Posterior vena cava (tissue), 2 donors: ENCODE results near the gene LRRC34. TPM values are rescaled to one million over a fixed set of nuclear protein-coding genes. Genes with fewer than 3 reads are reported as not detected.

Experiments used
- DNase-seq: peaks from one replicate; pipeline ENCODE4 v3.0.0-alpha.2; 2020; ENCODE audit warnings: low spot score
- intact Hi-C, 2 donors: fragments of 100-400 bp; cut with DNase I; formaldehyde crosslinking; loops; one replicate each; pipeline versions ENCODE4 v1.14.1 to v1.14.2; 2022 to 2023
- long read RNA-seq, 2 donors: library from polyadenylated mRNA; unstranded; transcript quantifications; one replicate each; pipeline ENCODE4 v2.0.0, GENCODE V29; 2020 to 2021
- total RNA-seq, 2 donors: library from RNA; stranded (reverse); fragmentation: NEBNext Ultra II Directional; extraction: Animal tissue kit (Norgen Biotek cat#: 25700); gene quantifications; one replicate each; pipeline ENCODE4 v1.2.1, GENCODE V29; 2021
- donor health status: DM: yes; HTN: yes; CAD: no.
- donor health status: DM: yes; HTN: yes; CAD: no.

Gene LRRC34
- 1 to 10 TPM; 1.9 to 4.8 TPM for total RNA-seq
- long read RNA-seq, donor 1: 0 reads
- long read RNA-seq, donor 2, partial matches to known transcripts: 0 of 3 reads
- long read RNA-seq, donor 2, other reads (novel, unspliced or antisense): 0 of 3 reads

- DNase-seq: peak; percentile 92
- intact Hi-C loops: no loop called here
These were observed at the start of gene LRRC34, which contains the start of gene LRRIQ4 for GRCh38 chr3:169812332-169813235. LRRC34 (minus strand) TSS chr3:169812904; CDS start chr3:169812548, 356 bp downstream. LRRIQ4 (plus strand) TSS chr3:169812870; CDS start chr3:169821922, 9,052 bp downstream.

DNA sequence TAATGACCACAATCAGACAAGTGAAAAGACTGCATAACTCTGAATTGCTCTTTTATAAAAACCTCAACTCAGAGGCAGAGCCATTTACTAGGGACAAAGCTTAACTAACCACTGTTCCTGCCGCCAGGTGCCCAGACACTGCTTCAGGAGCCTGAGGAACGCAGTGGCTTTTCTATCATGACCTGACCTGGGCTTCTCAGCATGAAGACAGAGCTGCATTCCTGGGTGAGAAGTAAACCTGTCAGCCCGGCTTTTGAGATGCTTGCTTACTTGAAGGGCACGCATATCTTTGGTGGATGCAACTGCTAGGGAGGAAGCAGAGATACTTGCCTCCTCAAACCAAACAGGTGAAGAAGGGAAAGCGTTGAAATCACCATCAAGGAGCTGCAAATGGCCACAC is 49.2 kb upstream of the LRRC34 start:
- intact Hi-C loops: no loop called here
- DNase-seq: no peak

DNA sequence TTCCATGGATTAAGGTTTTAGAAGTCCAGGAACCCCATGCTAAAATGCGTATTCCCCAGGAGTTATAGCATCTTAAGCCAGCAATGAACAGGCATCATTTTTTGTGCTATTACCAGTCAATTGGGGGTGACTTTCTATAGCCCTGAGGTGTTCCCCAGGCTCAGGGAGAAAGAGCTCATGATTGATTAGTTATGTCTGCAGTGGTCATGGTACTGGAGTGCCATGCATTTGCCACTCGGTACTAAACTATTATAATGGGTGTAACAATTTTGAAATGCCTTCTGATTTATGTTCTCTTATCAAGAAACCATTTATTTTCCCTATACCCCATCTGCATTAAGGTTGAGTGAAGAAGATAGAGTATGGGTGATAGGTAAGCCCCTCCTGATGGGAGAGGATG is 45.1 kb upstream of the LRRC34 start:
- DNase-seq: no peak
- intact Hi-C loops: loop anchor here in 1 of 2 donors (2.0 kb wide), 1 partner anchor 41 kb away; no protein-coding TSS in a partner anchor

GRCh38 chr3:169855514-169855913 is 42.8 kb upstream of the LRRC34 start:
- intact Hi-C loops: no loop called here
- DNase-seq: no peak

GRCh38 chr3:169850618-169851017 is 37.9 kb upstream of the LRRC34 start:
- no peak for DNase-seq
- intact Hi-C loops: no loop called here

- no peak for DNase-seq
- intact Hi-C loops: no loop called here
These were observed 36.0 kb upstream of the LRRC34 start for GRCh38 chr3:169848741-169849140.

DNA sequence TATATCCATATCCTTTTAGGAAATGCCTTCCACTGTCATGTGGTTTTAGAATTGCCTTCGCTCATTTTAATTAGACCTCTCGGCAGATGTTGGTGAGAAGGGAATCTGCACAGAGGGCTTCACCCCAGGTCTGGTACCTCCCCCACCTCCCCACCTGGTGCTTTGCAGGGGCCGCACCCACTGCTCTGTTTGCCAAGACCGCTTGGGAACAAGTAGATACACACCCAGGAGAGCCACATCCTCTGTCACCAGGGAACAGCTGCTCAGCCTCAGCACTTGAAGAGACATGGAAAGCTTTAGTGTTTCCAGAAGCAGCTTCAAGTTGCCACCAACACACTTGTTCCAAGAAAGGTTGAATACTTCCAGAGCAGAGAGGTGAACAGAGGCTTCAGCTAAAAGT is 35.2 kb upstream of the LRRC34 start:
- intact Hi-C loops: no loop called here
- no peak for DNase-seq

GRCh38 chr3:169846458-169847193 is 33.9 kb upstream of the LRRC34 start:
- no peak for DNase-seq
- intact Hi-C loops: no loop called here

GRCh38 chr3:169842960-169843359 is 30.3 kb upstream of the LRRC34 start:
- no peak for DNase-seq
- intact Hi-C loops: no loop called here

- no peak for DNase-seq
- intact Hi-C loops: no loop called here
These were observed 28.5 kb upstream of the LRRC34 start for GRCh38 chr3:169841171-169841570.

- no peak for DNase-seq
- intact Hi-C loops: no loop called here
These were observed 25.9 kb upstream of the LRRC34 start for GRCh38 chr3:169838511-169839030.

- DNase-seq: no peak
- intact Hi-C loops: no loop called here
These were observed 24.2 kb upstream of the LRRC34 start for GRCh38 chr3:169836942-169837275.

DNA sequence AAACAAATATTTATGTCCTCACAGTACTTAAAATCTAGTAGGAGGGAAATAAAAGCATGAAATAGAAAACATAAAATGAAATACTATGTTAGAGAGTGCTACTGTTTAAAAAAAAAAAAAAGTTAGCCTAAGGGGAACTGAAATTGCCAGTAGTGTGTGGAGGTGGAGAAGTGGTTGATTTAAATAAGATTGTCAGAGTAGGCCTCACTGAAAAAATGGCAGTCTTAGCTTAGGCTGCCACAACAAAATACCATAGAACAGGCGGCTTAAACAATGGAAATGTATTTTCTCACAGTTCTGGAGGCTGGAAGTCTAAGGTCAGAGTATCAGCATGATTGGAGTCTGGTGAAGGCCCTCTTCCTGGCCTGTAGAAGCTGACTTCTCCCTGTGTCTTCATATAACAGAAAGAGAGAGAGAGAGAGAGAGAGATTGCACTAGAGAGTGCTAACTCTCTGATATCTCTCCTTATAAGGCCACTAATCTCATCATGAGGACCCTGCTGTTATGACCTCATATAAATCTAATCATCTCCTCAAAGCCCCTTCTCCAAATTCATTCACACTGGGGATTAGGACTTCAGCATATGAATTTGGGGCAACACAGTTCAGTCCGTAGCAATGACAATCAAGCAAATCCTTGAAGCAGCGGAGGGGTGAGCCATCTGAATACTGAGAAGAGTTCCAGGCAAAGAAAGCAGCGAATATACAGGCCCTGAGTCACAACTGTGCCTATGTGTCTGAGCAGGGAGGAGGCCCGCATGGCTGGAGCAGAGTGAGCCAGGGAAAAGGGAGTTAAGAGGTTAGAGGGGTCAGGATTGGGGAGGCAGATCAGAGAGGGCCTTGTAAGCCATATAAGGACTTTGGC is 23.6 kb upstream of the LRRC34 start:
- intact Hi-C loops: no loop called here
- no peak for DNase-seq

DNA sequence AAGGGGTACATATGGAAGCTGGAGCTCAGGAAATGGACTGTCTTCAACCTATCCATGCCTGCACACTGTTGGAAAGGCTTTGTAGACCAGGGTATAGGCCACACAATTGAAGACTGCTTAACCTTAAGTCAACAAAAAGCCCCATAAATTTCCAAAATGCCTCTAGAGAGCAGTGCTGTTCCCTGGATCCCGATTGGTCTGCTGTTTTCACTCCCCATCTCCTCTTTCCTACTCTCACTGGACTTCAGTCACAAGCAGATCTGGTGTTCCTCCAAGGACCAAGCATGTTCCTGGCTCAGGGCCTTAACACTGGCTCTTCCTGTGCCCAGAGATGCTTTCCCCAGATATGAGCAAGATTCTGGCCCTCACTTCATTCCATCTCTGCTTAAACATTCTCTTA is 22.8 kb upstream of the LRRC34 start:
- no peak for DNase-seq
- intact Hi-C loops: no loop called here

GRCh38 chr3:169827712-169828111 is 15.0 kb upstream of the LRRC34 start:
- no peak for DNase-seq
- intact Hi-C loops: no loop called here

DNA sequence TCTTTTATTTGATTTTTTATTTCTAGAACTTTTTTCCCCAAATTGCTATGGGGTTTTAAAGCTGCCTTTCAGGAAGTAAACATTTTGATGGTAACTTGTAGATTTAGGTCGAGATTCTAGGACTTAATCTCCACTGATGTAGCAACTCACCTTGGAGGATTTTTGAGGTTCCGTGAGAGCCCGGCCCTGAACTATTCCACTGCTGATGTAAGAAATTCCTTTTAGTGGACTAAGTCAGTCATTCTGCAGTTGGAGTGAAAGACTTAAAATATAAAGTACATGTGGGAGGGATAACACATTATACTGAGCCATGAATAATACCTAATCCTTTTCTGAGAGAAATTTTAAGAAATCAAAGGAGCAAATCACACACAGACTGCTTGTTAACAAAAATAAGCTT is 12.6 kb upstream of the LRRC34 start:
- DNase-seq: no peak
- intact Hi-C loops: no loop called here

GRCh38 chr3:169822983-169823382 is 10.3 kb upstream of the LRRC34 start:
- intact Hi-C loops: no loop called here
- DNase-seq: no peak

DNA sequence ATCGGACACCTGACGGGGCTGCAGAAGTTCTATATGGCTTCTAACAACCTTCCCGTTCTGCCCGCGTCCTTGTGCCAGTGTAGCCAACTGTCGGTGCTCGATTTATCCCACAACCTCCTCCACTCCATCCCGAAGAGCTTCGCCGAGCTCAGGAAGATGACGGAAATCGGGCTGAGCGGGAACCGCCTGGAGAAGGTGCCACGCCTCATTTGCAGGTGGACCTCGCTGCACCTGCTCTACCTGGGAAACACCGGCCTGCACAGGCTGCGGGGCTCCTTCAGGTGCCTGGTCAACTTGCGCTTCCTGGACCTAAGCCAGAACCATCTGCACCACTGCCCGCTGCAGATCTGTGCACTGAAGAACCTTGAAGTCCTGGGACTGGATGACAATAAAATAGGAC is 9.8 kb upstream of the LRRC34 start:
- DNase-seq: no peak
- intact Hi-C loops: no loop called here

- no peak for DNase-seq
- intact Hi-C loops: no loop called here
These were observed 9.4 kb upstream of the LRRC34 start for GRCh38 chr3:169822091-169822490.
